Neuronal stem cell (in vitro differentiated cells): ENCODE measurements around the gene BABAM2.

Experiments used
- DNase-seq: peaks from one replicate; pipeline ENCODE4 v3.0.0-alpha.2; 2013; ENCODE audit warnings: low spot score
- H2AFZ ChIP-seq: one replicate; pipeline ENCODE4 v1.6.1; 2013; ENCODE audit warnings: mild to moderate bottlenecking, low read length, inconsistent platforms
- H2AK5ac ChIP-seq: 2 replicates; pipeline ENCODE4 v1.6.1; 2013; ENCODE audit warnings: low read depth, mild to moderate bottlenecking, inconsistent platforms, low read length, moderate library complexity, mixed read lengths
- H2BK120ac ChIP-seq: 2 replicates; pipeline ENCODE4 v1.6.1; 2013; ENCODE audit warnings: low read depth, mild to moderate bottlenecking, inconsistent platforms, low read length, moderate library complexity, mixed read lengths
- H2BK12ac ChIP-seq: one replicate; pipeline ENCODE4 v1.6.1; 2013; ENCODE audit warnings: low read length, inconsistent platforms
- H2BK15ac ChIP-seq: 2 replicates; pipeline ENCODE4 v1.6.1; 2013; ENCODE audit warnings: mild to moderate bottlenecking, low read length, inconsistent platforms, mixed read lengths
- H2BK5ac ChIP-seq: one replicate; pipeline ENCODE4 v1.6.1; 2013; ENCODE audit warnings: inconsistent platforms, mild to moderate bottlenecking, low read length, moderate library complexity
- H3K14ac ChIP-seq: one replicate; pipeline ENCODE4 v1.6.1; 2013; ENCODE audit warnings: low read length, inconsistent platforms
- H3K18ac ChIP-seq: 2 replicates; pipeline ENCODE4 v1.6.1; 2013; ENCODE audit warnings: low read length, inconsistent platforms
- H3K23ac ChIP-seq: 2 replicates; pipeline ENCODE4 v1.6.1; 2013; ENCODE audit warnings: low read depth, mild to moderate bottlenecking, mixed read lengths, low read length, inconsistent platforms; ENCODE audit not compliant: poor library complexity
- H3K27ac ChIP-seq: replicated peaks from 3 replicates; pipeline ENCODE4 v1.5.1; 2013; ENCODE audit warnings: low read length, inconsistent platforms
- H3K27me3 ChIP-seq, 3 experiments: 2 replicates each; pipeline ENCODE4 v1.6.1; 2013; ENCODE audit warnings: low read length in 3 of 3, mild to moderate bottlenecking in 2 of 3, inconsistent platforms in 1 of 3, low read depth in 1 of 3, mixed read lengths in 1 of 3, moderate library complexity in 1 of 3; ENCODE audit not compliant: control insufficient read depth in 3 of 3, insufficient read depth in 3 of 3
- H3K36me3 ChIP-seq, 2 donors: replicated peaks in 1 of 2; 2 replicates each; pipeline ENCODE4 v1.6.1; 2013; ENCODE audit warnings: low read length in 2 of 2; ENCODE audit not compliant: control insufficient read depth in 2 of 2, insufficient read depth in 2 of 2
- H3K4ac ChIP-seq: 2 replicates; pipeline ENCODE4 v1.6.1; 2013; ENCODE audit warnings: inconsistent platforms, mild to moderate bottlenecking, low read length, moderate library complexity
- H3K4me1 ChIP-seq, 2 donors: 1 replicate in 1 of 2; 2 replicates in 1 of 2; pipeline ENCODE4 v1.6.1; 2013; ENCODE audit warnings: low read length in 2 of 2, low read depth in 1 of 2; ENCODE audit not compliant: control insufficient read depth in 2 of 2, insufficient read depth in 1 of 2
- H3K4me2 ChIP-seq: one replicate; pipeline ENCODE4 v1.6.1; 2013; ENCODE audit warnings: mild to moderate bottlenecking, low read length, inconsistent platforms; ENCODE audit not compliant: insufficient read depth, poor library complexity, severe bottlenecking
- H3K4me3 ChIP-seq, 2 donors: 2 replicates each; pipeline ENCODE4 v1.5.1; 2013; ENCODE audit warnings: low read length in 2 of 2, mild to moderate bottlenecking in 2 of 2, inconsistent platforms in 1 of 2, moderate library complexity in 1 of 2
- H3K79me1 ChIP-seq: one replicate; pipeline ENCODE4 v1.6.1; 2013; ENCODE audit warnings: low read depth, mild to moderate bottlenecking, inconsistent platforms, low read length, moderate library complexity
- H3K9ac ChIP-seq: one replicate; pipeline ENCODE4 v1.6.1; 2013; ENCODE audit warnings: mild to moderate bottlenecking, low read depth, low read length, inconsistent platforms; ENCODE audit not compliant: poor library complexity
- H3K9me3 ChIP-seq, 2 donors: replicated peaks in 1 of 2; 2 replicates each; pipeline versions ENCODE3 to v1.6.1; 2013; ENCODE audit warnings: low read length in 2 of 2, mild to moderate bottlenecking in 2 of 2, inconsistent platforms in 1 of 2, low read depth in 1 of 2, mixed read lengths in 1 of 2, moderate library complexity in 1 of 2; ENCODE audit not compliant: control insufficient read depth in 2 of 2, insufficient read depth in 1 of 2
- H4K8ac ChIP-seq: one replicate; pipeline ENCODE4 v1.6.1; 2013; ENCODE audit warnings: low read depth, mild to moderate bottlenecking, inconsistent platforms, low read length, moderate library complexity
- H4K91ac ChIP-seq: one replicate; pipeline ENCODE4 v1.6.1; 2013; ENCODE audit warnings: low read length, low read depth, mild to moderate bottlenecking, inconsistent platforms; ENCODE audit not compliant: poor library complexity
- WGBS, 2 donors: extraction: QIAGEN DNeasy Blood & Tissue Kit; methylation state at CpG; one replicate each; pipeline ENCODE4 v1.1.7; 2013; ENCODE audit warnings: missing lambda C conversion rate in 2 of 2, mixed read lengths in 1 of 2; ENCODE audit not compliant: insufficient read length in 2 of 2, insufficient replicate concordance in 1 of 2; ENCODE audit errors: extremely low coverage in 2 of 2; 5-methylcytosine and 5-hydroxymethylcytosine counted together

The BABAM2 gene

DNA sequence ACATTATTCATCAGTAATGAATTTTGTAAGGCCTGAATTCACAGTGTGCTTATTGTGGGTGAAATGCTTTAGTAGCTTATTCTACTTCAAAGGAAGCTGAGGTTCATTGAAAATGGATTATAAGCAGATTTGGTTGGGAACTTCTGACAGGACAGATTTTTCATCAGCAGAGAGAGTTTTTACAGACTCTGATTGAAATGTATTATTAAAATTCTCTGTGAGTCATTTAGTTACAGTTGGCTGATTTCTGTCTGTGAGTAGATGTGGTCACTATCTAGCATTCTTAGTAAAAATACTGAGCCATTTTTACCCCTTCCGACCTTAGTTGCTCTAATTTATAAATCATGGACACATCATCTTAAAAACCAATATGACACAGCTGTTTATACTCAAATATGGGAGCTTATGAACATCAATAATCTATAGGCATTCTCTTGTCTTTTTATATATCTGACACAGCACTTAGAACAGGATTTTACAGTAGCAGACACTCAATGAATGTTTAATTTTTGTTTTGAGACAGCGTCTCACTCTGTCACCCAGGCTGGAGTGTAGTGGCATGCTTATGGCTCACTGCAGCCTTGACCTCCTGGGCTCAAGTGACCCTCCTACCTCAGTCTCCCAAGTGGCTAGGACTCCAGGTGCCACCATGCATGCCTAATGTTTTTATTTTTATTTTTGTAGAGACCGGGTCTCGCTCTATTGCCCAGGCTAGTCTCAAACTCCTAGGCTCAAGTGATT is 239.6 kb downstream of the BABAM2 start:
- no CpG with 5 or more reads among the region's 4 CpGs for WGBS, 2 donors
- Histone ChIP-seq H3K4ac (no peak overlapping the region), H3K18ac (no peak overlapping the region), H4K8ac (no peak overlapping the region), H3K27ac (no peak overlapping the region), H3K9me3 (peaks cover 0 to 4% of the 10 kb centered on the region in 2 donors), H3K27me3 (no peaks in the 10 kb centered on the region), H3K79me1 (no peaks in the 10 kb centered on the region), H3K4me1 (no peaks in the 10 kb centered on the region), H2AK5ac (no peak overlapping the region), H3K4me3 (no peak overlapping the region), H2AFZ (no peak overlapping the region), H2BK15ac (no peak overlapping the region), H2BK5ac (no peak overlapping the region), H2BK12ac (no peak overlapping the region), H3K14ac (no peak overlapping the region), H3K4me2 (no peak overlapping the region), H4K91ac (no peak overlapping the region), H3K9ac (no peak overlapping the region), H3K36me3 (peaks cover 0 to 2% of the 10 kb centered on the region in 2 donors), H3K23ac (no peak overlapping the region), H2BK120ac (no peak overlapping the region)
- DNase-seq = no peak

GRCh38 chr2:28133778-28134177 is 243.2 kb downstream of the BABAM2 start:
- Histone ChIP-seq H3K79me1 (no peaks in the 10 kb centered on the region), H2BK12ac (no peak overlapping the region), H3K4me2 (no peak overlapping the region), H3K18ac (no peak overlapping the region), H3K23ac (no peak overlapping the region), H2AK5ac (no peak overlapping the region), H3K4me3 (no peak overlapping the region), H2AFZ (no peak overlapping the region), H3K14ac (no peak overlapping the region), H4K8ac (no peak overlapping the region), H3K36me3 (peaks cover 0 to 2% of the 10 kb centered on the region in 2 donors), H3K27ac (no peak overlapping the region), H4K91ac (no peak overlapping the region), H3K4me1 (peaks cover 0 to 11% of the 10 kb centered on the region in 2 donors), H2BK120ac (no peak overlapping the region), H3K27me3 (no peaks in the 10 kb centered on the region), H3K9me3 (no peaks in the 10 kb centered on the region), H3K9ac (no peak overlapping the region), H3K4ac (no peak overlapping the region), H2BK5ac (no peak overlapping the region), H2BK15ac (no peak overlapping the region)
- WGBS, 2 donors = no CpG with 5 or more reads among the region's 9 CpGs
- DNase-seq = no peak

- Histone ChIP-seq H3K36me3 (no peaks in the 10 kb centered on the region), H3K4me2 (no peak overlapping the region), H3K27ac (no peak overlapping the region), H3K4me1 (peaks cover 0 to 11% of the 10 kb centered on the region in 2 donors), H2BK120ac (no peak overlapping the region), H3K9me3 (no peaks in the 10 kb centered on the region), H2BK5ac (no peak overlapping the region), H3K18ac (no peak overlapping the region), H3K4ac (no peak overlapping the region), H3K4me3 (no peak overlapping the region), H4K8ac (no peak overlapping the region), H3K23ac (no peak overlapping the region), H2AFZ (no peak overlapping the region), H3K14ac (no peak overlapping the region), H3K27me3 (no peaks in the 10 kb centered on the region), H2BK15ac (no peak overlapping the region), H3K79me1 (no peaks in the 10 kb centered on the region), H2AK5ac (no peak overlapping the region), H4K91ac (no peak overlapping the region), H2BK12ac (no peak overlapping the region), H3K9ac (no peak overlapping the region)
- DNase-seq = no peak
- WGBS, 2 donors = no CpG with 5 or more reads among the region's 4 CpGs
Observed at GRCh38 chr2:28134262-28134812, 243.8 kb downstream of the BABAM2 start.

- Histone ChIP-seq H3K4me2 (no peak overlapping the region), H3K4ac (no peak overlapping the region), H3K27me3 (no peaks in the 10 kb centered on the region), H3K79me1 (no peaks in the 10 kb centered on the region), H3K36me3 (no peaks in the 10 kb centered on the region), H2BK12ac (no peak overlapping the region), H4K8ac (no peak overlapping the region), H2AFZ (no peak overlapping the region), H3K9me3 (no peaks in the 10 kb centered on the region), H2BK5ac (no peak overlapping the region), H3K14ac (no peak overlapping the region), H3K18ac (no peak overlapping the region), H2AK5ac (no peak overlapping the region), H2BK120ac (no peak overlapping the region), H3K27ac (no peak overlapping the region), H3K23ac (no peak overlapping the region), H4K91ac (no peak overlapping the region), H2BK15ac (no peak overlapping the region), H3K4me3 (no peak overlapping the region), H3K9ac (no peak overlapping the region), H3K4me1 (peaks cover 0 to 11% of the 10 kb centered on the region in 2 donors)
- no peak for DNase-seq
- no CpG with 5 or more reads among the region's 1 CpG for WGBS, 2 donors
Observed at GRCh38 chr2:28134857-28135256, 244.3 kb downstream of the BABAM2 start.
